Measurements from ENCODE around the gene PCDH18. TPM values are rescaled to one million over a fixed set of nuclear protein-coding genes. Genes with fewer than 3 reads are reported as not detected.
"Not testable (repeated sequence)": the region's sequence is repeated elsewhere in the genome, so short reads cannot be mapped to it uniquely, and the experiment has no call there.

PCDH18 gene
- total RNA-seq, 1 experiment from 2014 or later: 4.9 TPM

- BruUV-seq (replicated peaks): no TSS peak
- Mint-ChIP-seq H3K36me3 (ENCODE audit: insufficient read depth, unreplicated experiment) (no peaks in the 10 kb centered on the region), H3K27me3 (ENCODE audit: insufficient read depth, unreplicated experiment) (no peaks in the 10 kb centered on the region), H3K9me3 (ENCODE audit: unreplicated experiment) (no peaks in the 10 kb centered on the region), H3K4me3 (ENCODE audit: unreplicated experiment) (no peak overlapping the region), H3K4me1 (ENCODE audit: insufficient read depth, unreplicated experiment) (peaks cover 16% of the 10 kb centered on the region), H3K27ac (ENCODE audit: low read depth, unreplicated experiment) (peak overlapping the region; percentile 78)
- POLR2A ChIA-PET: no interaction called here
- intact Hi-C loops (cut with micrococcal nuclease): no loop called here
- CTCF ChIA-PET: no interaction called here
- DNase-seq (ENCODE audit: unreplicated experiment): no peak
- TF ChIP-seq CTCF (IDR thresholded peaks at IDR 0.05; ENCODE audit: unreplicated experiment): no peak
These were observed 22.4 kb downstream of the PCDH18 start for GRCh38 chr4:137509855-137510282.

- intact Hi-C loops (cut with micrococcal nuclease): no loop called here
- no TSS peak for BruUV-seq (replicated peaks)
- H3K4me1 Mint-ChIP-seq (ENCODE audit: insufficient read depth, unreplicated experiment): no peaks in the 10 kb centered on the region
- H3K27me3 Mint-ChIP-seq (ENCODE audit: insufficient read depth, unreplicated experiment): no peaks in the 10 kb centered on the region
- no peak overlapping the region for H3K27ac Mint-ChIP-seq (ENCODE audit: low read depth, unreplicated experiment)
- ChIA-PET CTCF (no interaction called here), POLR2A (no interaction called here)
- TF ChIP-seq CTCF (IDR thresholded peaks at IDR 0.05; ENCODE audit: unreplicated experiment): no peak
- no peaks in the 10 kb centered on the region for H3K36me3 Mint-ChIP-seq (ENCODE audit: insufficient read depth, unreplicated experiment)
- H3K4me3 Mint-ChIP-seq (ENCODE audit: unreplicated experiment): no peak overlapping the region
- no peaks in the 10 kb centered on the region for H3K9me3 Mint-ChIP-seq (ENCODE audit: unreplicated experiment)
- DNase-seq (ENCODE audit: unreplicated experiment): no peak
These were observed 29.8 kb downstream of the PCDH18 start for GRCh38 chr4:137502339-137503129.

GRCh38 chr4:137496267-137496666 is 36.0 kb downstream of the PCDH18 start:
- CTCF ChIA-PET; H3K4me3 Mint-ChIP-seq (ENCODE audit: unreplicated experiment); BruUV-seq (replicated peaks); H3K4me1 Mint-ChIP-seq (ENCODE audit: insufficient read depth, unreplicated experiment); POLR2A ChIA-PET; H3K27ac Mint-ChIP-seq (ENCODE audit: low read depth, unreplicated experiment); intact Hi-C loops (cut with micrococcal nuclease); H3K27me3 Mint-ChIP-seq (ENCODE audit: insufficient read depth, unreplicated experiment); H3K36me3 Mint-ChIP-seq (ENCODE audit: insufficient read depth, unreplicated experiment); H3K9me3 Mint-ChIP-seq (ENCODE audit: unreplicated experiment); DNase-seq (ENCODE audit: unreplicated experiment): not testable (repeated sequence)

- Mint-ChIP-seq H3K9me3 (ENCODE audit: unreplicated experiment) (no peaks in the 10 kb centered on the region), H3K36me3 (ENCODE audit: insufficient read depth, unreplicated experiment) (no peaks in the 10 kb centered on the region), H3K27ac (ENCODE audit: low read depth, unreplicated experiment) (no peak overlapping the region), H3K4me1 (ENCODE audit: insufficient read depth, unreplicated experiment) (no peaks in the 10 kb centered on the region), H3K27me3 (ENCODE audit: insufficient read depth, unreplicated experiment) (no peaks in the 10 kb centered on the region), H3K4me3 (ENCODE audit: unreplicated experiment) (no peak overlapping the region)
- POLR2A ChIA-PET: no interaction called here
- TF ChIP-seq CTCF (IDR thresholded peaks at IDR 0.05; ENCODE audit: unreplicated experiment): no peak
- CTCF ChIA-PET: no interaction called here
- intact Hi-C loops (cut with micrococcal nuclease): no loop called here
- no peak for DNase-seq (ENCODE audit: unreplicated experiment)
- no TSS peak for BruUV-seq (replicated peaks)
These were observed 36.7 kb downstream of the PCDH18 start for GRCh38 chr4:137495578-137495977.

GRCh38 chr4:137483313-137483959 is 48.9 kb downstream of the PCDH18 start:
- H3K4me3 Mint-ChIP-seq (ENCODE audit: unreplicated experiment); H3K27ac Mint-ChIP-seq (ENCODE audit: low read depth, unreplicated experiment); POLR2A ChIA-PET; H3K27me3 Mint-ChIP-seq (ENCODE audit: insufficient read depth, unreplicated experiment); BruUV-seq (replicated peaks); H3K36me3 Mint-ChIP-seq (ENCODE audit: insufficient read depth, unreplicated experiment); H3K4me1 Mint-ChIP-seq (ENCODE audit: insufficient read depth, unreplicated experiment); H3K9me3 Mint-ChIP-seq (ENCODE audit: unreplicated experiment); DNase-seq (ENCODE audit: unreplicated experiment); intact Hi-C loops (cut with micrococcal nuclease): not testable (repeated sequence)
- CTCF ChIA-PET: interaction anchor here (0.7 kb wide), 1 partner anchor 245 kb away, joined by 3 read pairs; no protein-coding TSS in a partner anchor

GRCh38 chr4:137479657-137480056 is 52.6 kb downstream of the PCDH18 start:
- BruUV-seq (replicated peaks); H3K4me1 Mint-ChIP-seq (ENCODE audit: insufficient read depth, unreplicated experiment); H3K36me3 Mint-ChIP-seq (ENCODE audit: insufficient read depth, unreplicated experiment); H3K4me3 Mint-ChIP-seq (ENCODE audit: unreplicated experiment); H3K9me3 Mint-ChIP-seq (ENCODE audit: unreplicated experiment); intact Hi-C loops (cut with micrococcal nuclease); H3K27ac Mint-ChIP-seq (ENCODE audit: low read depth, unreplicated experiment); CTCF ChIA-PET; DNase-seq (ENCODE audit: unreplicated experiment); H3K27me3 Mint-ChIP-seq (ENCODE audit: insufficient read depth, unreplicated experiment); POLR2A ChIA-PET: not testable (repeated sequence)
